Panc1 (cell line): ENCODE measurements around the gene TFG.

Source experiments
- CTCF ChIP-seq: fragments of 450-650 bp; IDR thresholded peaks from 2 replicates; pipeline ENCODE4 v1.5.1; 2017; ENCODE audit warnings: mild to moderate bottlenecking
- TF ChIP-seq, protein P1 (sequence below), 2 experiments: IDR thresholded peaks; 2 replicates each; pipeline ENCODE4 v1.6.1; 2011 to 2012; ENCODE audit warnings: low read depth in 2 of 2, control low read depth in 1 of 2, low read length in 1 of 2, mild to moderate bottlenecking in 1 of 2, moderate library complexity in 1 of 2; ENCODE audit not compliant: insufficient read depth in 1 of 2

DNA sequence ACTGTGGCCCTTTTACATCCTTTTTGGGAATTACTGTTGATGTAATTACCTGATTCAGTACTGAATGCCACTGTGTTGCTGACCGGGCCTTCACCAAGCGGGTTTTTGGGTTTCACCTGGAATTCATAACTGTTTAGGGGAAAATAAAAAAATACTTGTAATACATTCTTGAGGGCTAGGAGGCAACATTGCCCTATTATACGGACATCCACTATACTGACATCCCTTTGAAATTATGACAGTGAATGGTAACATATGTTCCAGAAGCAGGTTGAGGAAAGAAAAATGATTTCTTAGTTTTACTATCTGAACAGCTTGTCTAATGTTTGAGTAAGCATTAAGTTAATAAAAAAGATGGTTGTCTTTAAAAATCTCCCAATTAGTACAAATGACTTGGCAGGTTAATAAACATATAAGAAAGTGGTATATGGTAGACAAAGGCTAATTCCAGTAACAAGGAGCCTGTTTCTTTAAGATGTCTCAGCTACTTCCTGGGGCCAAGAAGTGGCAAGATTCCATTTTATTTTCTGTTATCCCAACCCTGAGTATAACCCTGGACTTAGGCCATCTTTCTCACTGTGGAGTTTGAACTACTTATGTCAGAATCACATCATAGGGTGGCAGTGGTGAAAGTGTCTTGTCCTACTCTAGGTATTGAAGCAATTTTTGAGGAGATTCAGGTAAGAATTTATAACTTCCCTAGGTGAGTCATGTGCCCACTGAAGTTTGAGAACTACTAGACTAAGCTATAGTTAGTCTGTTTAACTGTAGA lies 45.5 kb downstream of the TFG start:
- no peak for TF ChIP-seq CTCF
- TF ChIP-seq, protein P1, sequence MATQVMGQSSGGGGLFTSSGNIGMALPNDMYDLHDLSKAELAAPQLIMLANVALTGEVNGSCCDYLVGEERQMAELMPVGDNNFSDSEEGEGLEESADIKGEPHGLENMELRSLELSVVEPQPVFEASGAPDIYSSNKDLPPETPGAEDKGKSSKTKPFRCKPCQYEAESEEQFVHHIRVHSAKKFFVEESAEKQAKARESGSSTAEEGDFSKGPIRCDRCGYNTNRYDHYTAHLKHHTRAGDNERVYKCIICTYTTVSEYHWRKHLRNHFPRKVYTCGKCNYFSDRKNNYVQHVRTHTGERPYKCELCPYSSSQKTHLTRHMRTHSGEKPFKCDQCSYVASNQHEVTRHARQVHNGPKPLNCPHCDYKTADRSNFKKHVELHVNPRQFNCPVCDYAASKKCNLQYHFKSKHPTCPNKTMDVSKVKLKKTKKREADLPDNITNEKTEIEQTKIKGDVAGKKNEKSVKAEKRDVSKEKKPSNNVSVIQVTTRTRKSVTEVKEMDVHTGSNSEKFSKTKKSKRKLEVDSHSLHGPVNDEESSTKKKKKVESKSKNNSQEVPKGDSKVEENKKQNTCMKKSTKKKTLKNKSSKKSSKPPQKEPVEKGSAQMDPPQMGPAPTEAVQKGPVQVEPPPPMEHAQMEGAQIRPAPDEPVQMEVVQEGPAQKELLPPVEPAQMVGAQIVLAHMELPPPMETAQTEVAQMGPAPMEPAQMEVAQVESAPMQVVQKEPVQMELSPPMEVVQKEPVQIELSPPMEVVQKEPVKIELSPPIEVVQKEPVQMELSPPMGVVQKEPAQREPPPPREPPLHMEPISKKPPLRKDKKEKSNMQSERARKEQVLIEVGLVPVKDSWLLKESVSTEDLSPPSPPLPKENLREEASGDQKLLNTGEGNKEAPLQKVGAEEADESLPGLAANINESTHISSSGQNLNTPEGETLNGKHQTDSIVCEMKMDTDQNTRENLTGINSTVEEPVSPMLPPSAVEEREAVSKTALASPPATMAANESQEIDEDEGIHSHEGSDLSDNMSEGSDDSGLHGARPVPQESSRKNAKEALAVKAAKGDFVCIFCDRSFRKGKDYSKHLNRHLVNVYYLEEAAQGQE (IDR thresholded peaks at IDR 0.05; ENCODE audit: insufficient read depth in 1 of 2, low read depth in 2 of 2, low read length in 1 of 2), result no peak
